GM19099 (cell line): ENCODE measurements around the gene KLK7.

Experiments
- POLR2A ChIP-seq: IDR thresholded peaks from 3 replicates; pipeline ENCODE4 v1.6.1; 2011; ENCODE audit warnings: low read depth; ENCODE audit not compliant: insufficient read length; ENCODE audit errors: extremely low read depth

KLK7 gene

GRCh38 chr19:51018745-51019543 is 35.2 kb upstream of the KLK7 start:
- no peak for TF ChIP-seq POLR2A

GRCh38 chr19:51016798-51017683 is 33.3 kb upstream of the KLK7 start:
- TF ChIP-seq POLR2A, result no peak

- no peak for TF ChIP-seq POLR2A
Measured at GRCh38 chr19:51015691-51016267, 32.1 kb upstream of the KLK7 start.

GRCh38 chr19:51014242-51014641 is 30.5 kb upstream of the KLK7 start:
- TF ChIP-seq POLR2A, result no peak

GRCh38 chr19:51012661-51013190 is 29.0 kb upstream of the KLK7 start:
- no peak for TF ChIP-seq POLR2A

- TF ChIP-seq POLR2A, result no peak
Measured at GRCh38 chr19:51010066-51010795, 26.5 kb upstream of the KLK7 start.

- TF ChIP-seq POLR2A, result no peak
Measured at GRCh38 chr19:51009061-51009891, 25.6 kb upstream of the KLK7 start.

GRCh38 chr19:51007488-51007887 is 23.8 kb upstream of the KLK7 start:
- TF ChIP-seq POLR2A, result no peak

- TF ChIP-seq POLR2A, result no peak
Measured at GRCh38 chr19:51006406-51006805, 22.7 kb upstream of the KLK7 start.

- TF ChIP-seq POLR2A, result no peak
Measured at GRCh38 chr19:51005248-51005647, 21.5 kb upstream of the KLK7 start.

GRCh38 chr19:51003316-51003715 is 19.6 kb upstream of the KLK7 start:
- no peak for TF ChIP-seq POLR2A

GRCh38 chr19:51002542-51003311 is 19.0 kb upstream of the KLK7 start:
- TF ChIP-seq POLR2A, result no peak

- no peak for TF ChIP-seq POLR2A
Measured at GRCh38 chr19:51002089-51002532, 18.4 kb upstream of the KLK7 start.
